HepG2 (cell line): ENCODE measurements around the gene FOXI2. TPM values are rescaled to one million over a fixed set of nuclear protein-coding genes. Genes with fewer than 3 reads are reported as not detected.

Source experiments
- ATAC-seq: fragments of 200-7000 bp; cut with Tn5 transposase; 3 replicates; pipeline ENCODE4 v1.9.1; 2020; ENCODE audit warnings: mild to moderate bottlenecking, moderate library complexity
- BruUV-seq: library from RNA; stranded (reverse); fragments of 400-500 nt; replicated peaks from 2 replicates; lab custom pipeline; 2021; lab: Mats Ljungman, UMichigan
- CTCF ChIA-PET: fragments of 300-600 bp; formaldehyde crosslinking; extraction: SDS; loops from one replicate; lab custom pipeline; 2021; ENCODE audit warnings: low total read pairs, inconsistent platforms, low intra/inter-chr PET ratio; lab: Yijun Ruan, JAX
- POLR2A ChIA-PET: fragments of 350-600 bp; sonication (Branson Sonifier 250); formaldehyde crosslinking; loops from one replicate; lab custom pipeline; 2020; ENCODE audit warnings: antibody characterized with exemption, inconsistent platforms; lab: Yijun Ruan, JAX
- DNase-seq: peaks from one replicate; pipeline ENCODE4 v3.0.0-alpha.2; 2015; ENCODE audit warnings: low spot score
- FAIRE-seq: peaks from 3 replicates; lab custom pipeline; 2011; peaks lifted over from hg19 to GRCh38; lab: Jason Lieb, UNC
- H2AFZ ChIP-seq: one replicate; pipeline ENCODE4 v1.6.1; 2011; ENCODE audit warnings: low read length, inconsistent platforms
- H3K27ac ChIP-seq: fragments of 300-600 bp; 3 replicates; pipeline ENCODE4 v1.8.0; 2011; ENCODE audit warnings: mixed run types, mild to moderate bottlenecking, mixed read lengths, low read length, inconsistent platforms; ENCODE audit not compliant: insufficient read depth; ENCODE audit errors: extremely low read length
- H3K27me3 ChIP-seq, 2 experiments: fragments of 200-600 bp in 1 of 2; 2 replicates in 1 of 2; 3 replicates in 1 of 2; pipeline versions ENCODE4 v1.6.0 to v1.8.0; 2011; ENCODE audit warnings: low read length in 2 of 2, mild to moderate bottlenecking in 2 of 2, moderate library complexity in 2 of 2, inconsistent platforms in 1 of 2; ENCODE audit not compliant: insufficient read depth in 2 of 2, control insufficient read depth in 1 of 2
- H3K36me3 ChIP-seq, 2 experiments: fragments of 200-600 bp in 1 of 2; replicated peaks in 1 of 2; 2 replicates in 1 of 2; 3 replicates in 1 of 2; pipeline versions ENCODE4 v1.5.1 to v1.8.0; 2011; ENCODE audit warnings: low read length in 2 of 2, inconsistent platforms in 1 of 2; ENCODE audit not compliant: insufficient read depth in 2 of 2, control insufficient read depth in 1 of 2
- H3K4me1 ChIP-seq: 2 replicates; pipeline ENCODE4 v1.5.1; 2012; ENCODE audit warnings: low read length, inconsistent platforms; ENCODE audit not compliant: insufficient read depth
- H3K4me2 ChIP-seq: 2 replicates; pipeline ENCODE4 v1.6.0; 2011; ENCODE audit warnings: low read depth, low read length, inconsistent platforms
- H3K4me3 ChIP-seq, 3 experiments: fragments of 200-600 bp in 1 of 3; sonication (generic), shearing (Covaris generic) in 1 of 3; replicated peaks in 1 of 3; 2 replicates each; pipeline ENCODE4 v1.5.1; 2011 to 2016; ENCODE audit warnings: low read length in 3 of 3, inconsistent platforms in 2 of 3, low read depth in 2 of 3, mild to moderate bottlenecking in 2 of 3, control low read depth in 1 of 3, mixed read lengths in 1 of 3; ENCODE audit not compliant: insufficient read depth in 1 of 3
- H3K79me2 ChIP-seq: one replicate; pipeline ENCODE4 v1.6.1; 2011; ENCODE audit warnings: low read length, inconsistent platforms; ENCODE audit not compliant: insufficient read depth
- H3K9ac ChIP-seq: 2 replicates; pipeline ENCODE4 v1.6.0; 2011; ENCODE audit warnings: mild to moderate bottlenecking, low read depth, low read length, inconsistent platforms; ENCODE audit not compliant: insufficient read depth
- H3K9me3 ChIP-seq: 2 replicates; pipeline ENCODE4 v1.5.1; 2012; ENCODE audit warnings: mild to moderate bottlenecking, low read length
- H4K20me1 ChIP-seq: 2 replicates; pipeline ENCODE4 v1.6.0; 2011; ENCODE audit warnings: inconsistent platforms, mild to moderate bottlenecking, low read length, moderate library complexity; ENCODE audit not compliant: insufficient read depth
- CCAR2 ChIP-seq: fragments of 200-400 bp; formaldehyde crosslinking; optimal IDR thresholded peaks from 2 replicates; pipeline ENCODE3; 2018; ENCODE audit warnings: low read depth, mild to moderate bottlenecking, low read length, moderate library complexity
- CEBPZ ChIP-seq: IDR thresholded peaks from 2 replicates; pipeline ENCODE4 v1.6.1; 2012; ENCODE audit warnings: low read length, improper control_type of control experiment
- ELF1 ChIP-seq: sonication (generic); formaldehyde crosslinking; IDR thresholded peaks from 2 replicates; pipeline ENCODE4 v1.4.0; 2020; ENCODE audit warnings: missing genetic modification reagents
- FOXO1 ChIP-seq: sonication (generic); formaldehyde crosslinking; IDR thresholded peaks from 2 replicates; pipeline ENCODE4 v1.4.0; 2020; ENCODE audit warnings: missing genetic modification reagents
- HHEX ChIP-seq: IDR thresholded peaks from 2 replicates; pipeline ENCODE4 v1.6.1; 2016; ENCODE audit warnings: control low read depth
- HMGA1 ChIP-seq: sonication (generic); formaldehyde crosslinking; conservative IDR thresholded peaks from 2 replicates; pipeline ENCODE4 v1.4.0; 2020; ENCODE audit warnings: missing genetic modification reagents
- KLF13 ChIP-seq: sonication (generic); formaldehyde crosslinking; IDR thresholded peaks from 2 replicates; pipeline ENCODE4 v1.4.0; 2020; ENCODE audit warnings: mild to moderate bottlenecking, missing genetic modification reagents
- NFRKB ChIP-seq: fragments of 450-650 bp; IDR thresholded peaks from 2 replicates; pipeline ENCODE4 v1.6.1; 2017
- SMARCE1 ChIP-seq: fragments of 450-650 bp; IDR thresholded peaks from 2 replicates; pipeline ENCODE4 v1.6.1; 2017; ENCODE audit warnings: borderline replicate concordance
- SRSF9 ChIP-seq: fragments of 200-400 bp; formaldehyde crosslinking; IDR thresholded peaks from 2 replicates; pipeline ENCODE4 v1.6.1; 2018; ENCODE audit warnings: borderline replicate concordance, mild to moderate bottlenecking, low read depth, low read length; ENCODE audit not compliant: insufficient read depth, poor library complexity, severe bottlenecking
- THAP9 ChIP-seq: sonication (generic); formaldehyde crosslinking; IDR thresholded peaks from 2 replicates; pipeline ENCODE4; 2020; ENCODE audit warnings: missing genetic modification reagents, mild to moderate bottlenecking, borderline replicate concordance
- ZBTB2 ChIP-seq: sonication (generic); formaldehyde crosslinking; IDR thresholded peaks from 2 replicates; pipeline ENCODE4 v1.8.0; 2022; ENCODE audit warnings: low read depth, missing genetic modification reagents
- ZNF337 ChIP-seq: sonication (generic); formaldehyde crosslinking; IDR thresholded peaks from 2 replicates; pipeline ENCODE4 v1.5.1; 2020; ENCODE audit warnings: missing genetic modification reagents, low read depth, mild to moderate bottlenecking, borderline replicate concordance
- ZNF841 ChIP-seq: sonication (generic); formaldehyde crosslinking; IDR thresholded peaks from 2 replicates; pipeline ENCODE4 v1.8.1; 2023; ENCODE audit warnings: missing genetic modification reagents, borderline replicate concordance
- WGBS: methylation state at CpG from one replicate; pipeline ENCODE4 v1.1.6; 2017; ENCODE audit warnings: low lambda C conversion rate; 5-methylcytosine and 5-hydroxymethylcytosine counted together
- in situ Hi-C: cut with HindIII; loops from 2 replicates; pipeline ENCODE4 v1.10.0; 2017; ENCODE audit warnings: low pct_unique_long_range_greater_than_20kb; ENCODE audit not compliant: extremely low pct_ligation_motif_present
- intact Hi-C: fragments of 100-400 bp; cut with micrococcal nuclease; formaldehyde crosslinking; loops from one replicate; pipeline ENCODE4 v1.10.0; 2022; ENCODE audit not compliant: unreplicated experiment
- polyA plus RNA-seq, 8 experiments: library from polyadenylated mRNA; depleted of rRNA in 3 of 8; stranded (reverse) in 7 of 8; unstranded in 1 of 8; fragments of >200 nt; fragmentation: Illumina TruSeq in 4 of 8; extraction: Trizol in 4 of 8; gene quantifications; 2 replicates each; pipeline versions ENCODE4 v1.2.1 to v1.2.3, GENCODE V29; 2011 to 2016; ENCODE audit warnings: low read depth in 4 of 8, missing spikeins in 1 of 8, mixed read lengths in 1 of 8; ENCODE audit not compliant: insufficient read depth in 1 of 8
- total RNA-seq, 5 experiments: library from RNA; depleted of rRNA; stranded (reverse); fragments of >200 nt; fragmentation: Illumina TruSeq; extraction: Trizol; gene quantifications; 2 replicates each; pipeline ENCODE4 v1.2.3, GENCODE V29; 2016; ENCODE audit warnings: low read depth in 1 of 5

The FOXI2 gene
- total and polyA plus RNA-seq, 2 of the 13 experiments (the other 11 are each of a cell fraction or from before 2014, with no cell fraction given) = not detected

- no peak for TF ChIP-seq CEBPZ
- TF ChIP-seq, all 625 proteins: peak for 0
These were observed 1.8 kb upstream of the FOXI2 start (continued) for GRCh38 chr10:127735156-127735555.

- in situ Hi-C loops = no loop called here
- Histone ChIP-seq H3K79me2 (no peaks in the 10 kb centered on the region), H3K27me3 (peaks cover 3 to 28% of the 10 kb centered on the region in 2 experiments; a peak in 3 of 5 replicates), H3K4me3 (no peak overlapping the region), H3K27ac (no peak overlapping the region), H4K20me1 (no peaks in the 10 kb centered on the region), H3K36me3 (no peaks in the 10 kb centered on the region), H3K4me1 (no peaks in the 10 kb centered on the region), H2AFZ (no peak overlapping the region), H3K9me3 (no peaks in the 10 kb centered on the region), H3K9ac (no peak overlapping the region), H3K4me2 (no peak overlapping the region)
- no peak for ATAC-seq
- POLR2A ChIA-PET = no interaction called here
- TF ChIP-seq CCAR2 (no peak), SRSF9 (no peak), ELF1 (CRISPR knock-in tag) (no peak), SMARCE1 (no peak), HHEX (CRISPR knock-in tag) (no peak), KLF13 (CRISPR knock-in tag) (no peak), ZNF841 (CRISPR knock-in tag) (no peak), NFRKB (no peak), HMGA1 (no peak), FOXO1 (CRISPR knock-in tag) (no peak), ZBTB2 (CRISPR knock-in tag) (no peak), ZNF337 (CRISPR knock-in tag) (no peak), THAP9 (CRISPR knock-in tag) (no peak)
- intact Hi-C loops = no loop called here
- DNase-seq = no peak
- WGBS = 19% methylated on average over 21 of the region's 24 CpGs
- CTCF ChIA-PET = no interaction called here
- no TSS peak for BruUV-seq
- no peak for FAIRE-seq
These were observed 1.2 kb upstream of the FOXI2 start for GRCh38 chr10:127735723-127736221.
